HUES64 (cell line): Measurements from ENCODE around the gene GAL3ST2.
"Not testable (repeated sequence)": the region's sequence is repeated elsewhere in the genome, so short reads cannot be mapped to it uniquely, and the experiment has no call there.

ENCODE experiments used
- H3K27ac ChIP-seq: 2 replicates; pipeline ENCODE4 v1.7.0; 2013; ENCODE audit warnings: low read depth, low read length, inconsistent platforms
- H3K27me3 ChIP-seq: 2 replicates; pipeline ENCODE4 v1.6.1; 2013; ENCODE audit warnings: mild to moderate bottlenecking, low read length; ENCODE audit not compliant: insufficient read depth
- H3K36me3 ChIP-seq: 2 replicates; pipeline ENCODE4 v1.6.1; 2013; ENCODE audit warnings: mild to moderate bottlenecking, low read length; ENCODE audit not compliant: insufficient read depth
- H3K4me1 ChIP-seq: 2 replicates; pipeline ENCODE4 v1.6.1; 2013; ENCODE audit warnings: mild to moderate bottlenecking, low read length, moderate library complexity; ENCODE audit not compliant: insufficient read depth
- H3K4me3 ChIP-seq: 2 replicates; pipeline ENCODE4 v1.5.1; 2013; ENCODE audit warnings: mild to moderate bottlenecking, low read length, moderate library complexity
- H3K9ac ChIP-seq: 2 replicates; pipeline ENCODE4 v1.6.1; 2013; ENCODE audit warnings: mild to moderate bottlenecking, low read depth, low read length
- H3K9me3 ChIP-seq: 2 replicates; pipeline ENCODE4 v1.6.1; 2013; ENCODE audit warnings: low read depth, low read length; ENCODE audit not compliant: insufficient read depth
- WGBS: fragments of 150-250, 120-280 bp; methylation state at CpG from one replicate; pipeline ENCODE4 v1.1.7; 2013; ENCODE audit warnings: missing lambda C conversion rate; 5-methylcytosine and 5-hydroxymethylcytosine counted together

Gene GAL3ST2

DNA sequence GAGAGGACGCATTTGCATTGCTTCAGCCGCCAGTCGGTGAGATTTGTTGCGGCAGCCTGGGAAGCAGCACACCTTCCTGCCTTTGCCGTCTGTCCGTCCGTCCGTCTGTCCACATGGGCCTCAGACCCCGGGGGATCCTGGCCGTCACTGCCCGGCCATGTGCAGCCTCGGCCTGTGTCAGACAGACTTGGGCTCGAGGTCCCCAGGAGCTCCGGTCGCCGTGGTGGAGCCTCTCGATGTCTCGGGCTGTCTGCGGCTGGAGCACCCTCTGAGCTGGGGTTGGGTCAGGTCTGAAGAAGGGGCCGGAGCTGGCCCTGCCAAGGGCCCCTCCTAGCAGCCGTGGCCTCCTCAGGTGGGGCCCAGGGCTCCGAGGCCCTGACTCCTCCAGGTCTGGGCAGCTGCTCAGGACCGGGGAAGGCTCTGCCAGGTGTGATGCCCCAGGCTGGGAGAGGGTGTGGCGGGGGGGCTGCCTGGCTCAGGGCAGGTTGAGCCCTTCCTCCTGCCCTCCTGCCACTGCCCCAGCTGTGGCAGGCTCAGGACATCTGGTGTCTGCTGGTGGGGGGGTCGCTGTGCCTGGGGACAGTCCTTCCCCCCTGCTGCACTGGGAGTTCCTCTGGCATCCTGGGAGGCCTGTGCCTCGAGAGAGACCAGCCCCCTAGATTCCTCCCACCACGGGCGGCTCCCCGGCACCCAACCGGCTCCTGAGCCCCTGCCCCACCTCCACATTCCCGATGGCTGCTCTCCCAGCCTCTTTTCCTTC lies 44.2 kb downstream of the GAL3ST2 start:
- 83% methylated on average over 31 of the region's 31 CpGs for WGBS

DNA sequence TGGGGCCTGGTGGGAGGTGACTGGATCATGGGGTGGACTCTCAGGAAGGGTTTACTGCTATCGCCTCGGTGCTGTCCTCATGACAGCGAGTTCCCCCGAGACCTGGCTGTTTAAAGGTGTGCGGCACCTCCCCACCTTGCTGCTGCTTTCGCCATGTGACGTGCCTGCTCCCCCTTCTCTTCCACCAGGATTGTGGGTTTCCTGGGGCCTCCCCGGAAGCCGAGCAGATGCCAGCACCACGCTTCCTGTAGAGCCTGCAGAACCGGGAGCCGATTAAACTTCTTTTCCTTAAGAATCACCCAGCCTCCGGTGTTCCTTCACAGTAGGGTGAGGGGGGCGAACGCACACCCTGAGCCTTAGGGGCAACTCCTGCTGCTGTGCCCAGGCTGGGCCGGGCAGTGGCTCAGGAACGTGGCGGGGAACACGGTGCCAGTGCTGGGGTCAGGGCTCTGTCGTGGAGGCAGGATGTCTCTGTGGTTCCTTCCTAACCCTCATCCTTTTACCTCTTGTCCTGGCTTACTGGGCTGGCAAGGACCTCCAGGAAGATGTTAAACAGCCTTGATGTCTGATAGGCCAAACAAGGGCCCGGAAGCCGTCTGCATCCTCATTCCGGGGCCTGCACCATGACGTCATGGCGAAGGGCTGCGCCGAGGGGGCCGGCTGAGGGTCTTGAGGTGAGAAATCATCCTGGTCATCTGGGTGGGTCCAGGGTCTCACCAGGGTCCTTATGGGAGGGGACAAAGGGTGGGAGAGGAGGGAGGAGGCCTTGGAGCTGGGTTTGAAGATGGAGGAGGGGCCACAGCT lies 45.0 kb downstream of the GAL3ST2 start:
- Histone ChIP-seq H3K27ac (no peak overlapping the region), H3K9ac (no peak overlapping the region; the same call in 1 of the 2 replicates), H3K4me3 (no peak overlapping the region), H3K9me3 (no peaks in the 10 kb centered on the region), H3K36me3 (no peaks in the 10 kb centered on the region), H3K4me1 (peaks cover 10% of the 10 kb centered on the region; the same call in 1 of the 2 replicates), H3K27me3 (peaks cover 13% of the 10 kb centered on the region)
- WGBS, result 88% methylated on average over 28 of the region's 28 CpGs

More for the DNA sequence above, 44.2 kb downstream of the GAL3ST2 start:
- Histone ChIP-seq H3K36me3 (no peaks in the 10 kb centered on the region), H3K9me3 (no peaks in the 10 kb centered on the region), H3K4me1 (peaks cover 10% of the 10 kb centered on the region; the same call in 1 of the 2 replicates), H3K27me3 (peaks cover 13% of the 10 kb centered on the region), H3K4me3 (no peak overlapping the region), H3K27ac (no peak overlapping the region), H3K9ac (no peak overlapping the region)

DNA sequence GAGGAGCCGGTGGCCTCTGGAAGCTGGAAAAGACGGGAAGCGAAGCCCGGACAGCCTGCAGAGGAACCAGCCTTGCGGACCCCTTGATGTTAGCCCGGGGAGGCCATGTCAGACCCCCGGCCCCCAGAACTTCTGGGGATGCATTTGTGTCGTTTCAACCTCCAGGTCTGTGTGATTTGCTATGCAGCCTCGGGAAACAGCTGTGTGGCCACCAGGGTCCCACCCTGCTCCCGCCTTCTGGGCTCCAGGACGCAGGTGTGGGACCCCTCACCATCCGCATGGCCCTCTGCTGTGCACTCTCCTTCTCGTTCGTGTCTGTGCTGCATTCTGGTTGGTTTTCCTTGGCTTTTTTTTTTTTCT lies 45.6 kb downstream of the GAL3ST2 start:
- H3K27ac ChIP-seq, result no peak overlapping the region
- peaks cover 13% of the 10 kb centered on the region for H3K27me3 ChIP-seq
- H3K4me1 ChIP-seq, result peaks cover 10% of the 10 kb centered on the region; the same call in 1 of the 2 replicates
- H3K4me3 ChIP-seq, result no peak overlapping the region
- no peak overlapping the region for H3K9ac ChIP-seq
- 91% methylated on average over 14 of the region's 14 CpGs for WGBS
- no peaks in the 10 kb centered on the region for H3K36me3 ChIP-seq
- H3K9me3 ChIP-seq, result peaks cover 5% of the 10 kb centered on the region; the same call in 1 of the 2 replicates

DNA sequence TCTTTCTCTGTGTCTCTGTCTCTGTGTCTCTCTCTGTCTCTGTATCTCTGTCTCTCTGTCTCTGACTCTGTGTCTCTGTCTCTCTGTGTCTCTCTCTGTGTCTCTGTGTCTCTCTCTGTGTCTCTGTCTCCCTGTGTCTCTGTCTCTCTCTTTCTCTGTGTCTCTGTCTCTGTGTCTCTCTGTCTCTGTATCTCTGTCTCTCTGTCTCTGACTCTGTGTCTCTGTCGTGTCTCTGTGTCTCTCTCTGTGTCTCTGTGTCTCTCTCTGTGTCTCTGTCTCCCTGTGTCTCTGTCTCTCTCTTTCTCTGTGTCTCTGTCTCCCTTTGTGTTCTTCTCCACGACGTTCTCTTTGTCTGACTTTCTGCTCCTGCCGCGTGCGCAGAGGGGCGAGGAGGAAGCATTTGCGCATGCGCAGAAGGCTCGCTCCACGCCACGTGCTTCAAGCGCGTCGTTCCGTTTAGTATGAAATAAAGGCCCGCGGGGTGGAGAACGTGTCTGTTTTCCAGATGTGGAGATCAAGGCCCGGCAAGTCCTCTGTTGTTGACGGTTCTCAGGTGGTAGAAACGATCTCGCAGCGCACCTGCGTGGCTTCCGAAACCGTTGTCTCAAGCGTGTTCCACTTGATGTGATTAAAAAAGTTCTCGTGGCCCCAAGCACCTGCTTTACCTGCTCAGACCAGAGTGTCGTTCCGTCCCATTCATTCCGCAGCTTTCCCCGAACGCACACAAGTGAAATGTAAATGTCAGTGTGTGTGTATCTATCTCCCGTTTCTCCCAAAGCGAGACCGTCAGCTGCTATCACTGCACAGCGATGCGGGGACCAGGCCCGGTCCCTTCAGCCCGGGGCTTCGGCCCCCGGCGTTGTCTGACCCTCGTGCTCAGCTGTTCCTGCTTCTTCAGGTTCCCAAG lies 47.2 kb downstream of the GAL3ST2 start:
- not testable (repeated sequence) for H3K9me3 ChIP-seq, H3K9ac ChIP-seq, H3K36me3 ChIP-seq, H3K4me3 ChIP-seq, H3K27ac ChIP-seq
- peaks cover 13% of the 10 kb centered on the region for H3K27me3 ChIP-seq
- H3K4me1 ChIP-seq, result peaks cover 10% of the 10 kb centered on the region; the same call in 1 of the 2 replicates
- WGBS, result 93% methylated on average over 45 of the region's 45 CpGs

DNA sequence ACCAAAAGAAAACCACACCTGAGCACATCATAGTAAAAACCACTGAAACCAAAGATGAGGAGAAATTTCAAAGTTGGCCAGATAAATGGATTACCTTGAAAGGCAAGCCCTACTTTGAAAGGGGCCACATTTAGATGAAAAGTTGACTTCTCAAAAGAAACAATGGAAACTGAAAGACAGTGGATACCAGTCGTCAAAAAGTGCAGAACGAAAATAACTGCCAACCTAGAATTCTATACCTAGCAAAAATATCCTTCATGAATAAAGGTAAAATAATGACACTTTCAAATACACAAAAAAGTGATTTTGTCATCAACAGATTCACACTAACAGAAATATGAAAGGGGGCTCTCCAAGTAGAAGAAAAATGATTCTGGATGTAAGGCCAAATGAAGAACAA lies 50.8 kb downstream of the GAL3ST2 start:
- peaks cover 11% of the 10 kb centered on the region; the same call in 1 of the 2 replicates for H3K9me3 ChIP-seq
- no peak overlapping the region for H3K4me3 ChIP-seq
- 88% methylated on average over 2 of the region's 2 CpGs for WGBS
- H3K9ac ChIP-seq, result no peak overlapping the region
- peaks cover 13% of the 10 kb centered on the region for H3K27me3 ChIP-seq
- H3K27ac ChIP-seq, result no peak overlapping the region
- H3K4me1 ChIP-seq, result no peaks in the 10 kb centered on the region
- no peaks in the 10 kb centered on the region for H3K36me3 ChIP-seq

DNA sequence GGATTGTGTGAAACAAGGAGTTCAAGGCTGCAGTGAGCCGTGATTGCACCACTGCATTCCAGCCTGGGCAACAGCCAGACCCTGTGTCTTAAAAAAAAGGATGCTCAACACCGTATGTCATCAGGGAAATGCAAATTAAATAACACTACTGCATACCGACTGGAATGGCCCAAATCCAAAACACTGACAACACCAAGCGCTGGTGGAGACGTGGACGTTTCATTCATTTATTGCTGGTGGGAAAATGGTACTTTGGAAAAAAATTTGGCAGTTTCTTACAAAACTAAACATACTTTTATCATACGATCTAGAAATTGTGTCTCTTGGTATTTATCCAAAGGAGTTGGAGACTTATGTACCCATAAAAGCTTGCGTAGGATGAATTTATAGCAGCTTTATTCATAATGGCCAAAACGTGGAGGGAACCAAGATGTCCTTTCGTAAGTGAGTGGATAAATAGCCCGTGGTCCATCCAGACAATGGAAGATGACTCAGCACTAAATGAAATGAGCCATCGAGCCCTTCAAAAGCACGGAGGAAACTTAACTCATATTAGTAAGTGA lies 56.6 kb downstream of the GAL3ST2 start:
- H3K36me3 ChIP-seq, result no peaks in the 10 kb centered on the region
- 80% methylated on average over 10 of the region's 13 CpGs for WGBS
- no peak overlapping the region for H3K27ac ChIP-seq
- no peak overlapping the region for H3K4me3 ChIP-seq
- no peak overlapping the region for H3K9ac ChIP-seq
- H3K4me1 ChIP-seq, result no peaks in the 10 kb centered on the region
- peaks cover 4% of the 10 kb centered on the region; the same call in 1 of the 2 replicates for H3K9me3 ChIP-seq
- H3K27me3 ChIP-seq, result 0 out of 2 replicates have a peak, but pooled peaks cover 3% of the 10 kb centered on the region

DNA sequence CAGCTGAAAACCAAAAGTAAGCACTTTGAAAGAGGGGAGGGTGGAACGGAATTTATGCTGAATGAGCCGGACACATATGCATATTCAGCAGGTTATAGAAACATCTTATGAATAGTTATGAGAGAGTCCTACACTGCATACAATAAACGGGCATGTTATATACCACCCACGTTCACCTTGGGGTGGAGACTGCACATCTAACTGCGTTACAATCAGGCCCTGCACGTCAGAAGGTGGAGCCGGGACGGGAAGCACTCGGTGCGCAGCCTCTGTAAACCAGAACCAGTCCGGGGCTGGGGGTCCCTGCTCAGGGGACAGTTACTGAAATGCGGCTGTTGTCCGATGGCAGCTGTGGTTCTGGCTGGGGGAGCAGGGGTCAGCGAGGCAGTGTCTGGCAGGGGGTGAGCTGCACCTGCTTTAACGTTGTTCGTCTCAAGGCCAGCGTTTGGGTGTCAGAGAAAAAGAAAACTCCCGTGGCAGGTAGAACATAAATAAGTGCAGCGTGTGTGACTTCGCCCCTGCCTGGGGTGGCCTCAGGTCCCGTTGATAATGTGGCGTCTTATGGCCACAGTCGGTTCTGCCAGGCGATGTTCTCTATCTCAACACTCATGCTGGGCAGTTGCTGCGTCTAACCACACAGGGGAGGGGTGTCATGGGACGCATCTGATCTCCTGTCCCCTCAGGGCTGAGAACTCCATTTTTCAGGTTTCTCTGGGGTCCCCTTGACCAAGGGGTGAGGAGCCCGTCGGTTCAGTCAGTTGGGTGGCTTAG lies 57.3 kb downstream of the GAL3ST2 start:
- not testable (repeated sequence) for H3K4me1 ChIP-seq, H3K27me3 ChIP-seq, H3K27ac ChIP-seq, H3K9me3 ChIP-seq, H3K4me3 ChIP-seq, H3K36me3 ChIP-seq, H3K9ac ChIP-seq
- 92% methylated on average over 28 of the region's 28 CpGs for WGBS

DNA sequence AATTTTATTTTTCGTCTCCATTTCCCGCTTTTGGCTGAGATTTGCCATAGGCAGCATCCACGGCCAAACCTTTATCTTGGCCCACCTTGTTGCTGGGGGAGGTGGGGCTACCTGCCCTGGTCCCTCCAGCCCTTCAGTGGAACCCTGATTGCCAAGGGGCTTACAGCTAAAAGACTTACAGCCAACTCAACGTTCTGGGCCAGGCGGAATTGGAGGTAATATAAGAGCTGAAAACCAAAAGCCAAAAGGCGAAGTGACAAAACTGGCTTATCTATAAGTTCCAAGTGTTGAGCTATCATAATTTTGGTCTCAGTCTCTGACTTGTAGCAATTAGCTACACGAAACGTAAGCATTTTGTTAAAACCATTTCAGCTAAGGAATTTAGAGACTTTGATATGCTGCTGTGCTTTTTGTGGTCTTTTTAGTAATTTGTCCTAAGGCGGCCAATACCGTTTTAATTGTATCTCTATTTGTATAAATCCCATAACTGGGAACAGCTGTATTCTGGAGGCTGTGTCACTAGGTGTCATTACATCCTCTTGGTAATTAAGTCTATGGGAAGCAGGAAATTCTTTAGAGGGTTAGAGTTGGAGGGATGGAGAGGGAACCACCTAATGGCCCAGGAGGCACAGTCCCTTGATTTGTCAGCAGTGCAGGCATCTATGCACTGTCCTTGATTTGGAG lies 58.0 kb downstream of the GAL3ST2 start:
- Histone ChIP-seq H3K27me3 (0 out of 2 replicates have a peak, but pooled peaks cover 3% of the 10 kb centered on the region), H3K4me1 (no peaks in the 10 kb centered on the region), H3K27ac (no peak overlapping the region), H3K36me3 (no peaks in the 10 kb centered on the region), H3K9me3 (peaks cover 4% of the 10 kb centered on the region; the same call in 1 of the 2 replicates), H3K4me3 (no peak overlapping the region), H3K9ac (no peak overlapping the region)
- WGBS, result 97% methylated on average over 10 of the region's 10 CpGs

DNA sequence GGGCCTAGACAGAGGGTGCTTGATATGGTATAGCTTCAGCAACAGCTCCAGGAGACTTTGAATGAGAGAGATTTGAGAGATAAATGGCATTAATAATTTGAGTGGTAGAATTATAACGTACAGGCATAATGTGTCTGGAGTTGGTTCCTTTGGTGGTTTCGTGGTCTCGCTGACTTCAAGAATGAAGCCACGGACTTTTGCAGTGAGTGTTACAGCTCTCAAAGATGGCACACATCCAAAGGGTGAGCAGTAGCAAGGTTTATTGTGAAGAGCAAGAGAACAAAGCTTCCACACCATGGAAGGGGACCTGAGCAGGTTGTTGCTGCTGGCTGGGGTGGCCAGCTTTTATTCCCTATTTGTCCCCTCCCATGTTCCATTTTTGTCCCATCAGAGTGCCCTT lies 59.0 kb downstream of the GAL3ST2 start:
- 0 out of 2 replicates have a peak, but pooled peaks cover 3% of the 10 kb centered on the region for H3K27me3 ChIP-seq
- H3K9ac ChIP-seq, result no peak overlapping the region
- no peaks in the 10 kb centered on the region for H3K36me3 ChIP-seq
- no peaks in the 10 kb centered on the region for H3K4me1 ChIP-seq
- H3K27ac ChIP-seq, result no peak overlapping the region
- H3K4me3 ChIP-seq, result no peak overlapping the region
- H3K9me3 ChIP-seq, result peaks cover 4% of the 10 kb centered on the region; the same call in 1 of the 2 replicates
- 92% methylated on average over 4 of the region's 4 CpGs for WGBS
